ENCODE results near the gene VAPB.

The VAPB gene

DNA sequence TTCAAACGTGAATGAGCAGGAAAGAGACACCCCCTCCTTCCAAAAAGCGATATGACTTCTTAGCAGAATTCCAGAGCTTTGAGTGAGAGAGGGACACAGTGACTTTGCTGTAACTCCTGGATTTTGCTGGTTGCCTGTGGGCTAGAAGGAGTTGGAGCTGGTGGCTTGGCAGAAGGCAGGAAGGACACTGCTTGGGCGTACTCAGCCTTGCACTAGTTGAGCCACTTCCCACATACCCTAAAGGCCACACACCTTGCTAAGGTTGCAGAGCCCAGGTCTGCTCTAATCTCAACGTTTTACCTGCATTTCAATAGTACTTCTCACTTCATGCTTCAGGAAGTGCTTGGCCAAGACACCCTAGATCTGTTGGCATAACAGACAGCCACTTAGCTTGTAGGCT lies 48.9 kb upstream of the VAPB start:
- H3K4me1 ChIP-seq (ENCODE audit: control insufficient read depth, insufficient read depth, low read length): no peaks in the 10 kb centered on the region
- H3K4me3 ChIP-seq (ENCODE audit: low read depth, low read length): no peak overlapping the region
- POLR2A ChIA-PET: no interaction called here
- H3K27ac ChIP-seq (ENCODE audit: extremely low read depth, low read depth, low read length): no peak overlapping the region
- peaks cover 0 to 9% of the 10 kb centered on the region in 2 experiments; a peak in 1 of 3 replicates for H3K36me3 ChIP-seq (ENCODE audit: control insufficient read depth in 2 of 2, insufficient read depth in 1 of 2, low read length in 2 of 2)
- CTCF ChIA-PET: interaction anchor here (0.6 kb wide), 1 partner anchor 337 kb away, joined by 3 read pairs; no protein-coding TSS in a partner anchor
- H3K9me3 ChIP-seq (ENCODE audit: control insufficient read depth, insufficient read depth, low read depth, low read length): no peaks in the 10 kb centered on the region
- TF ChIP-seq HOXA7 (CRISPR knock-in tag; IDR thresholded peaks at IDR 0.05; ENCODE audit: borderline replicate concordance): no peak
- TF ChIP-seq, protein P1, sequence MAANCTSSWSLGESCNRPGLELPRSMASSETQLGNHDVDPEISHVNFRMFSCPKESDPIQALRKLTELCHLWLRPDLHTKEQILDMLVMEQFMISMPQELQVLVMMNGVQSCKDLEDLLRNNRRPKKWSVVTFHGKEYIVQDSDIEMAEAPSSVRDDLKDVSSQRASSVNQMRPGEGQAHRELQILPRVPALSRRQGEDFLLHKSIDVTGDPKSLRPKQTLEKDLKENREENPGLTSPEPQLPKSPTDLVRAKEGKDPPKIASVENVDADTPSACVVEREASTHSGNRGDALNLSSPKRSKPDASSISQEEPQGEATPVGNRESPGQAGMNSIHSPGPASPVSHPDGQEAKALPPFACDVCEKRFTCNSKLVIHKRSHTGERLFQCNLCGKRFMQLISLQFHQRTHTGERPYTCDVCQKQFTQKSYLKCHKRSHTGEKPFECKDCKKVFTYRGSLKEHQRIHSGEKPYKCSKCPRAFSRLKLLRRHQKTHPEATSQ (tag by site-specific recombination; IDR thresholded peaks at IDR 0.05): no peak
- TF ChIP-seq ZNF433 (tag by site-specific recombination; IDR thresholded peaks at IDR 0.05; ENCODE audit: low read depth): no peak
- no peak for TF ChIP-seq ZNF37A (tag by site-specific recombination; IDR thresholded peaks at IDR 0.05)
- no peak for TF ChIP-seq ZNF560 (tag by site-specific recombination; IDR thresholded peaks at IDR 0.05; ENCODE audit: borderline replicate concordance)
- TF ChIP-seq ZFP69B (tag by site-specific recombination; IDR thresholded peaks at IDR 0.05): no peak
- TF ChIP-seq, protein P2, sequence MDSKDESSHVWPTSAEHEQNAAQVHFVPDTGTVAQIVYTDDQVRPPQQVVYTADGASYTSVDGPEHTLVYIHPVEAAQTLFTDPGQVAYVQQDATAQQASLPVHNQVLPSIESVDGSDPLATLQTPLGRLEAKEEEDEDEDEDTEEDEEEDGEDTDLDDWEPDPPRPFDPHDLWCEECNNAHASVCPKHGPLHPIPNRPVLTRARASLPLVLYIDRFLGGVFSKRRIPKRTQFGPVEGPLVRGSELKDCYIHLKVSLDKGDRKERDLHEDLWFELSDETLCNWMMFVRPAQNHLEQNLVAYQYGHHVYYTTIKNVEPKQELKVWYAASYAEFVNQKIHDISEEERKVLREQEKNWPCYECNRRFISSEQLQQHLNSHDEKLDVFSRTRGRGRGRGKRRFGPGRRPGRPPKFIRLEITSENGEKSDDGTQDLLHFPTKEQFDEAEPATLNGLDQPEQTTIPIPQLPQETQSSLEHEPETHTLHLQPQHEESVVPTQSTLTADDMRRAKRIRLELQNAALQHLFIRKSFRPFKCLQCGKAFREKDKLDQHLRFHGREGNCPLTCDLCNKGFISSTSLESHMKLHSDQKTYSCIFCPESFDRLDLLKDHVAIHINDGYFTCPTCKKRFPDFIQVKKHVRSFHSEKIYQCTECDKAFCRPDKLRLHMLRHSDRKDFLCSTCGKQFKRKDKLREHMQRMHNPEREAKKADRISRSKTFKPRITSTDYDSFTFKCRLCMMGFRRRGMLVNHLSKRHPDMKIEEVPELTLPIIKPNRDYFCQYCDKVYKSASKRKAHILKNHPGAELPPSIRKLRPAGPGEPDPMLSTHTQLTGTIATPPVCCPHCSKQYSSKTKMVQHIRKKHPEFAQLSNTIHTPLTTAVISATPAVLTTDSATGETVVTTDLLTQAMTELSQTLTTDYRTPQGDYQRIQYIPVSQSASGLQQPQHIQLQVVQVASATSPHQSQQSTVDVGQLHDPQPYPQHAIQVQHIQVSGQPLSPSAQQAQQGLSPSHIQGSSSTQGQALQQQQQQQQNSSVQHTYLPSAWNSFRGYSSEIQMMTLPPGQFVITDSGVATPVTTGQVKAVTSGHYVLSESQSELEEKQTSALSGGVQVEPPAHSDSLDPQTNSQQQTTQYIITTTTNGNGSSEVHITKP (tag by site-specific recombination; IDR thresholded peaks at IDR 0.05): no peak
- TF ChIP-seq ZNF530 (tag by site-specific recombination; IDR thresholded peaks at IDR 0.05; ENCODE audit: low read depth): no peak

DNA sequence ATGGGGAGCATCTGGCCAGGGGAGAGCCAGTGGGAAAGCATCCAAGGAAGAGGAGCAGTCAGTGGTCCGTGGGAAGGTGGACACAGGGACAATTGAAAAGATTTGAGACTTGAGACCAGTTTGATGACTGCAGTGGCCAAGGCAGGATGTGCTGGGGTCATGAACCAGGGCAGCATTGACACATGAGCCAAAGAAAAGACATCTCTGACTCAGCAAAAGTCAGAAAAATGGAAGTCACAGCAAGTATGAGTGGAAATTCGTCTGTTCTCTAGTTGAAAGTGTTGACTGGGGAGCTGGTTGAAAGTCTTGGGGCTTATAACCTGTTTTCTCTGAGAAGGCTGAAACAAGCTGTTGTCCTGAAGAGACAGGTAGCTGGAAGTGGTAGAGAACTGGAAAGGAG lies 48.2 kb upstream of the VAPB start:
- H3K27ac ChIP-seq (ENCODE audit: extremely low read depth, low read depth, low read length): no peak overlapping the region
- POLR2A ChIA-PET: no interaction called here

More for the DNA sequence above, 48.2 kb upstream of the VAPB start:
- Histone ChIP-seq H3K4me3 (ENCODE audit: low read depth, low read length) (no peak overlapping the region), H3K36me3 (ENCODE audit: control insufficient read depth in 2 of 2, insufficient read depth in 1 of 2, low read length in 2 of 2) (peaks cover 0 to 16% of the 10 kb centered on the region in 2 experiments; a peak in 1 of 3 replicates), H3K4me1 (ENCODE audit: control insufficient read depth, insufficient read depth, low read length) (no peaks in the 10 kb centered on the region), H3K9me3 (ENCODE audit: control insufficient read depth, insufficient read depth, low read depth, low read length) (no peaks in the 10 kb centered on the region)
- TF ChIP-seq, protein P3, sequence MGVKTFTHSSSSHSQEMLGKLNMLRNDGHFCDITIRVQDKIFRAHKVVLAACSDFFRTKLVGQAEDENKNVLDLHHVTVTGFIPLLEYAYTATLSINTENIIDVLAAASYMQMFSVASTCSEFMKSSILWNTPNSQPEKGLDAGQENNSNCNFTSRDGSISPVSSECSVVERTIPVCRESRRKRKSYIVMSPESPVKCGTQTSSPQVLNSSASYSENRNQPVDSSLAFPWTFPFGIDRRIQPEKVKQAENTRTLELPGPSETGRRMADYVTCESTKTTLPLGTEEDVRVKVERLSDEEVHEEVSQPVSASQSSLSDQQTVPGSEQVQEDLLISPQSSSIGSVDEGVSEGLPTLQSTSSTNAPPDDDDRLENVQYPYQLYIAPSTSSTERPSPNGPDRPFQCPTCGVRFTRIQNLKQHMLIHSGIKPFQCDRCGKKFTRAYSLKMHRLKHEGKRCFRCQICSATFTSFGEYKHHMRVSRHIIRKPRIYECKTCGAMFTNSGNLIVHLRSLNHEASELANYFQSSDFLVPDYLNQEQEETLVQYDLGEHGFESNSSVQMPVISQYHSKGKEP (tag by site-specific recombination; IDR thresholded peaks at IDR 0.05): no peak
- TF ChIP-seq, protein P4, sequence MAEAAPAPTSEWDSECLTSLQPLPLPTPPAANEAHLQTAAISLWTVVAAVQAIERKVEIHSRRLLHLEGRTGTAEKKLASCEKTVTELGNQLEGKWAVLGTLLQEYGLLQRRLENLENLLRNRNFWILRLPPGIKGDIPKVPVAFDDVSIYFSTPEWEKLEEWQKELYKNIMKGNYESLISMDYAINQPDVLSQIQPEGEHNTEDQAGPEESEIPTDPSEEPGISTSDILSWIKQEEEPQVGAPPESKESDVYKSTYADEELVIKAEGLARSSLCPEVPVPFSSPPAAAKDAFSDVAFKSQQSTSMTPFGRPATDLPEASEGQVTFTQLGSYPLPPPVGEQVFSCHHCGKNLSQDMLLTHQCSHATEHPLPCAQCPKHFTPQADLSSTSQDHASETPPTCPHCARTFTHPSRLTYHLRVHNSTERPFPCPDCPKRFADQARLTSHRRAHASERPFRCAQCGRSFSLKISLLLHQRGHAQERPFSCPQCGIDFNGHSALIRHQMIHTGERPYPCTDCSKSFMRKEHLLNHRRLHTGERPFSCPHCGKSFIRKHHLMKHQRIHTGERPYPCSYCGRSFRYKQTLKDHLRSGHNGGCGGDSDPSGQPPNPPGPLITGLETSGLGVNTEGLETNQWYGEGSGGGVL (tag by site-specific recombination; IDR thresholded peaks at IDR 0.05): no peak
- TF ChIP-seq BCL11A (tag by site-specific recombination; IDR thresholded peaks at IDR 0.05; ENCODE audit: low read depth): no peak
- CTCF ChIA-PET: interaction anchor here (0.6 kb wide), 1 partner anchor 107 kb away, joined by 3 read pairs; no protein-coding TSS in a partner anchor

All from HEK293 (cell line).